Esophagus squamous epithelium (tissue), 5 donors: ENCODE measurements around the gene CDK6. TPM values are rescaled to one million over a fixed set of nuclear protein-coding genes. Genes with fewer than 3 reads are reported as not detected.

Source experiments
- DNase-seq: peaks from one replicate; lab custom pipeline; 2025; lab: John Stamatoyannopoulos, UW
- H3K27ac ChIP-seq, 4 donors: fragments of 200-600 bp; sonication (generic); one replicate each; pipeline ENCODE4 v1.5.1; 2016 to 2019; ENCODE audit warnings: mild to moderate bottlenecking in 1 of 4
- H3K27me3 ChIP-seq, 4 donors: fragments of 200-600 bp; sonication (generic); 1 replicate in 3 of 4; 2 replicates in 1 of 4; pipeline versions ENCODE4 v1.5.1 to v1.6.0; 2017 to 2021; ENCODE audit warnings: antibody characterized with exemption in 1 of 4
- H3K36me3 ChIP-seq, 3 donors: fragments of 200-600 bp; sonication (generic); one replicate each; pipeline ENCODE4 v1.5.1; 2016 to 2019
- H3K4me1 ChIP-seq, 3 donors: fragments of 200-600 bp; sonication (generic); one replicate each; pipeline ENCODE4 v1.5.1; 2017 to 2019
- H3K4me3 ChIP-seq, 4 donors: fragments of 200-600 bp; sonication (generic); 1 replicate in 3 of 4; 2 replicates in 1 of 4; pipeline ENCODE4 v1.5.1; 2016 to 2019; ENCODE audit warnings: mild to moderate bottlenecking in 2 of 4, moderate library complexity in 1 of 4
- H3K9me3 ChIP-seq, 3 donors: fragments of 200-600 bp; sonication (generic); one replicate each; pipeline ENCODE4 v1.5.1; 2016 to 2019
- POLR2A ChIP-seq, 4 donors: fragments of 450-650 bp; IDR thresholded peaks; one replicate each; pipeline ENCODE4 v1.6.1; 2017; ENCODE audit warnings: antibody characterized with exemption in 4 of 4, mild to moderate bottlenecking in 4 of 4, moderate library complexity in 3 of 4
- WGBS, 2 donors: methylation state at CpG; one replicate each; pipeline ENCODE4 v1.1.5; 2018; 5-methylcytosine and 5-hydroxymethylcytosine counted together
- intact Hi-C: fragments of 100-400 bp; cut with DNase I; formaldehyde crosslinking; loops from one replicate; pipeline ENCODE4 v1.15.0; 2022
- total RNA-seq, 4 donors: library from RNA; depleted of rRNA; stranded (reverse); fragments of >200 nt; gene quantifications; one replicate each; pipeline ENCODE4 v1.1.0, GENCODE V29; 2016
- TF ChIP-seq, protein P1 (sequence below), 6 experiments: fragments of 450-650 bp in 4 of 6; fragments of 200-600 bp in 2 of 6; sonication (generic) in 2 of 6; IDR thresholded peaks; one replicate each; pipeline ENCODE4 v1.5.1; 2016 to 2019; ENCODE audit warnings: antibody characterized with exemption in 6 of 6, mild to moderate bottlenecking in 4 of 6, moderate library complexity in 4 of 6
- donor health status: DM: yes; HTN: yes; CAD: no.

CDK6 gene
- total RNA-seq, 4 donors from 2014 or later: 15.6 to 59.2 (median 32.4) TPM

DNA sequence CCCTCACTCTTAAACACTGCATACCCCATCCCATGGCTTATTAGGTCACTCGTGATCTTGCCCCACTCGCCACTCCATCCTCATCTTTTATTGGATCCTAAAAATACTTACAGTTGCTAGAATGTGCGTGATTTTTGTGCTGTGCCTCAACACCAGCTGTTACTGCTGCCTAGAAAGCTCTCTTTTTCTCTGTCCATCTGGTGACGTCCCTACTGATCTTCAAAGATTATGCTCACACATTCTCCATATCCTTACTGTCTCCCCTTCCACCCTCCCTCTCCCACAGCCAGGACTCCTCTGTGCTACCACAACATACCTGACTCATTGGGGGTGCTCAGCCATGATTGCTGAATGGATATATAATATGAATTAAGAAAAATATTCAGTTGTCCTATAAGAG lies 42.0 kb downstream of the CDK6 start:
- no peak for TF ChIP-seq POLR2A (IDR thresholded peaks at IDR 0.05)
- TF ChIP-seq, protein P1, sequence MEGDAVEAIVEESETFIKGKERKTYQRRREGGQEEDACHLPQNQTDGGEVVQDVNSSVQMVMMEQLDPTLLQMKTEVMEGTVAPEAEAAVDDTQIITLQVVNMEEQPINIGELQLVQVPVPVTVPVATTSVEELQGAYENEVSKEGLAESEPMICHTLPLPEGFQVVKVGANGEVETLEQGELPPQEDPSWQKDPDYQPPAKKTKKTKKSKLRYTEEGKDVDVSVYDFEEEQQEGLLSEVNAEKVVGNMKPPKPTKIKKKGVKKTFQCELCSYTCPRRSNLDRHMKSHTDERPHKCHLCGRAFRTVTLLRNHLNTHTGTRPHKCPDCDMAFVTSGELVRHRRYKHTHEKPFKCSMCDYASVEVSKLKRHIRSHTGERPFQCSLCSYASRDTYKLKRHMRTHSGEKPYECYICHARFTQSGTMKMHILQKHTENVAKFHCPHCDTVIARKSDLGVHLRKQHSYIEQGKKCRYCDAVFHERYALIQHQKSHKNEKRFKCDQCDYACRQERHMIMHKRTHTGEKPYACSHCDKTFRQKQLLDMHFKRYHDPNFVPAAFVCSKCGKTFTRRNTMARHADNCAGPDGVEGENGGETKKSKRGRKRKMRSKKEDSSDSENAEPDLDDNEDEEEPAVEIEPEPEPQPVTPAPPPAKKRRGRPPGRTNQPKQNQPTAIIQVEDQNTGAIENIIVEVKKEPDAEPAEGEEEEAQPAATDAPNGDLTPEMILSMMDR (IDR thresholded peaks at IDR 0.05): no peak
- H3K4me1 ChIP-seq: peaks cover 0 to 50% (median 5%) of the 10 kb centered on the region in 3 donors
- H3K27ac ChIP-seq: no peak overlapping the region
- no peaks in the 10 kb centered on the region for H3K27me3 ChIP-seq
- intact Hi-C loops: no loop called here
- no peaks in the 10 kb centered on the region for H3K9me3 ChIP-seq
- H3K36me3 ChIP-seq: no peaks in the 10 kb centered on the region
- H3K4me3 ChIP-seq: no peak overlapping the region
- no peak for DNase-seq
- WGBS, 2 donors: 75 to 77% methylated on average over 4 of the region's 4 CpGs

DNA sequence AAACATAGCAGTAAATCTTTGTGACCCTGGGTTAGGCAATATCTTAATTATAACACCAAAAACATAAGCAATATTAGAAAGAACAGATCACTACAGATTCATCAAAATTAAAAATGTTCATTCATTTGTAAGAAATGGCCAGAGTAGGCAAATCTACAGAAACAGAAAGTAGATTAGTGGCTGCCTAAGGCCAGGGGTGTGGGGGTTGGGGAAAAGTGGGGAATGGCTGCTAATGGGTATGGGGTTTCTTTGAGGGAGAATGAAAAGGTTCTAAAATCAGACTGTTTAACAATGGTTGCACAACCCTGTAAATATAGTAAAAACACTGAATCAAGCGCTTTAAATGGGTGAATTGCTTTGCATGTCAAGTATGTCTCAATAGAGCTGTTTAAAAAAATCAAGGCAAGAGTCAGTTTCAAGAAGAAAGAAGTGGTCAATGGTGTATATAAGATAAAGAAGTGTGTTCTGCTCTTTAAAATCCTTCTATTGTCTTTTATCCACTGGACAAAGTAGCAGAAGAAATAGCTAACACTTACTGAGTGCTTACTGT lies 42.6 kb downstream of the CDK6 start:
- 77 to 93% methylated on average over 1 of the region's 1 CpG for WGBS, 2 donors
- Histone ChIP-seq H3K36me3 (peaks cover 0 to 5% (median 0%) of the 10 kb centered on the region in 3 donors), H3K27ac (no peak overlapping the region), H3K27me3 (no peaks in the 10 kb centered on the region), H3K9me3 (peaks cover 0 to 4% (median 2%) of the 10 kb centered on the region in 3 donors), H3K4me3 (no peak overlapping the region), H3K4me1 (peaks cover 0 to 45% (median 5%) of the 10 kb centered on the region in 3 donors)
- TF ChIP-seq, protein P1 (IDR thresholded peaks at IDR 0.05): no peak
- TF ChIP-seq POLR2A (IDR thresholded peaks at IDR 0.05): no peak
- no peak for DNase-seq
- intact Hi-C loops: no loop called here

DNA sequence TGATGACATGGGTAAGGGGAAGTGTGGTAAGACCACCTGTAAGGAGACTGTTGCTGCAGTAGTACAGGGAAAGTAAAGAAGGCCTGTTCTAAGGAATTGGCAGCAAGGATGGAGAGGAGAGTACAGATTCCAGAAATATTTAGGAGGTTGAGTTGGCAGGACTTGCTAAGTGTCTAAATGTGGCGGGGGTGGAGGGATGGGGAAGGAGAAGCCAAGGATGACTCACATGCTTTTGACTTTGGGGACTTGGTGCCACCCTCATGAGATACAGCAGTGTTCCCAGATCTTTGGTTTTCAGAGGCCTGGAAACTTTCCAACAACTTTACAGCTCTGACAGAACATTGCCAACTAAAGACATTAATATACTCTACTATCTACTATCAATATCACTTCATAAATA lies 45.4 kb downstream of the CDK6 start:
- DNase-seq: no peak
- no peak for TF ChIP-seq POLR2A (IDR thresholded peaks at IDR 0.05)
- TF ChIP-seq, protein P1 (IDR thresholded peaks at IDR 0.05): no peak
- H3K9me3 ChIP-seq: peaks cover 0 to 9% (median 8%) of the 10 kb centered on the region in 3 donors
- WGBS, 2 donors: 71 to 72% methylated on average over 1 of the region's 1 CpG
- no peak overlapping the region for H3K4me3 ChIP-seq
- no peak overlapping the region for H3K27ac ChIP-seq
- H3K36me3 ChIP-seq: peaks cover 0 to 6% (median 0%) of the 10 kb centered on the region in 3 donors
- no peaks in the 10 kb centered on the region for H3K27me3 ChIP-seq
- intact Hi-C loops: no loop called here
- H3K4me1 ChIP-seq: peaks cover 0 to 35% (median 5%) of the 10 kb centered on the region in 3 donors

DNA sequence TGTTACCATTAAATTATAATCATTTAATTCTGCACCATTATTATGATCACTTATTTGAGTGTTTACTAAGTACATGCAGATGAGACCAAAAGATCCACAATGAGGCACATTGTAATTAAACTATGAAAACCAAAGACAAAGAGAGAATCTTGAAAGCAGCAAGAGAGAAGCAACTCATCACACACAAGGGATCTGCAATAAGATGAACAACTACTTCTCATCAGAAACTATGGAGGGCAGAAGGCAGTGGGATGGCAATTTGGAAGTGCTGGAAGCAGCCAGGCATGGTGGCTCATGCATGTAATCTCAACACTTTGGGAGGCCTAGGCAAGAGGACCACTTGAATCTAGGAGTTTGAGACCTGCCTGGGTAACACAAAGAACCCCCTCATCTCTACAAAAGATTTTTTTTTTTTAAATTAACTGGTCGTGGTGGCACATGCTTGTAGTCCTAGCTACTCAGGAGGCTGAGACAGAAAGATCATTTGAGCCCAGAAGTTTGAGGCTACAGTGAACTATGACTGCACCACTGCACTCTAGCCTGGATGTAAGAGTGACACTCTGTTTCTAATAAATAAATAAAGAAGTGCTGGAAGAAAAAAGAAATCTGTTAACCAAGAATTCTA lies 47.7 kb downstream of the CDK6 start:
- Histone ChIP-seq H3K36me3 (peaks cover 0 to 6% (median 0%) of the 10 kb centered on the region in 3 donors), H3K4me3 (no peak overlapping the region), H3K4me1 (peaks cover 0 to 30% (median 5%) of the 10 kb centered on the region in 3 donors), H3K27ac (no peak overlapping the region), H3K27me3 (no peaks in the 10 kb centered on the region), H3K9me3 (peaks cover 0 to 9% (median 8%) of the 10 kb centered on the region in 3 donors)
- DNase-seq: no peak
- WGBS, 2 donors: 100% methylated on average over 1 of the region's 1 CpG
- no peak for TF ChIP-seq POLR2A (IDR thresholded peaks at IDR 0.05)
- TF ChIP-seq, protein P1 (IDR thresholded peaks at IDR 0.05): no peak
- intact Hi-C loops: no loop called here

DNA sequence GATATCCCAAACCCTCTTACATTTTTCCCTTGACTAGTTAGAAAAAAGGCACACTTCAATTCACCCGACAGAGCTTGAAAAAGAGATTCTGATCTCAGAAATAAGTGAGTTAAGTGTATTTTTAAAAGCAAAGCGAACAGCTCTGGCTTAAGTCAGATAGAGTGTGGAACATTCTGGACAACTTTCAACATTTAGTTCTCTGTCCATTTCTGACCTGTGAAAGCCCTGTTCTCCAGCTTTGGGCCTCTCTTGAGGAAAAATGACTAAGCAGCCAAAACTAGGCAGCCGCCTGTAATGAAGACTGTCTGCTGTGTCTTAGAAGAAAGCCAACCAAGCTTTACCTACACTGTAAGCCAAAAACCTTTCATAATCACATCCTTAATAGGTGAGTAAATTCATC lies 50.5 kb downstream of the CDK6 start:
- 60 to 61% methylated on average over 3 of the region's 3 CpGs for WGBS, 2 donors
- Histone ChIP-seq H3K36me3 (peaks cover 0 to 6% (median 0%) of the 10 kb centered on the region in 3 donors), H3K4me3 (no peak overlapping the region), H3K9me3 (peaks cover 0 to 9% (median 8%) of the 10 kb centered on the region in 3 donors), H3K27me3 (no peaks in the 10 kb centered on the region), H3K4me1 (peaks cover 0 to 39% (median 11%) of the 10 kb centered on the region in 3 donors), H3K27ac (peak overlapping the region in 2 of 4 donors; percentile 0 to 34)
- intact Hi-C loops: no loop called here
- no peak for TF ChIP-seq POLR2A (IDR thresholded peaks at IDR 0.05)
- TF ChIP-seq, protein P1 (IDR thresholded peaks at IDR 0.05): no peak
- no peak for DNase-seq
